ENCODE data around the gene GALNT2. TPM values are rescaled to one million over a fixed set of nuclear protein-coding genes. Genes with fewer than 3 reads are reported as not detected.

GALNT2 gene
- total RNA-seq, 1 experiment from 2014 or later: 62.2 TPM

DNA sequence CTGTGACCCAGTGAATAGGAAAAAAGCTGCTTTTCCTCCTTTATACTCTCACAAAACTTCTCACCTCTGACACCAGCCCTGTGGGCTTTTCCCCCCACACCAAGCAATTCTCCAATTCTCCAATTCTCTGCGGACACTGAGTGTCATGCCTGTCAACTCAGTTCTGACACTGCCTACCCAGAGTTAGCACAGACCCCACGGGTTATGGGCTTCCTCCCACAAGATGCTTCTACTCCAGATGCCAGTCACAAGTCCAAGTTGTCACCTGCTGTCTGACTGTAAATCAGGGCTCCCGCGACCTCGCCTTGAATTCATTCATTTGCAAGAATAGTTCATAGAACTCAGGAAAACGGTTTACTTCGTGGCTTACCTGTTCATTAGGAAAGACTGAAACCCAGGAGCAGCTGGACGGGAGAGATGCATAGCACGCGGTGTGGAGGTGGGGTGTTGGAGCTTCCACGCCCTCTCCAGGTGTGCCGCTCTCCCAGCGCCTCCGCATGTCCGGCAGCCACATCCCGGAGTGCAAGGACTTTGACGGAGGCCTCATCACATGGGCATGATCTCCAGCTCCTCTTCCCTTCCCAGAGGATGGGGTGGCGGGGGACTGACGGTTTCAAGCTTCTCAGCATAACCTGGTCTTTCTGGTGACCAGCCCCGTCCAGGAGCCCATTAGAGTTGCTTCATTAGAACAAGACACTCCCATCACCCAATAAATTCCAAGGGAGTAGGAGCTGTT is 204.4 kb downstream of the GALNT2 start:
- H3K36me3 ChIP-seq (ENCODE audit: control insufficient read depth, insufficient read depth, low read length): peaks cover 2% of the 10 kb centered on the region
- peaks cover 13% of the 10 kb centered on the region; the same call in 1 of the 2 replicates for H3K4me1 ChIP-seq
- no peaks in the 10 kb centered on the region for H3K9me3 Mint-ChIP-seq (ENCODE audit: unreplicated experiment)
- DNase-seq: no peak
- intact Hi-C loops (cut with micrococcal nuclease; ENCODE audit: unreplicated experiment): no loop called here
- H3K9me3 ChIP-seq: no peaks in the 10 kb centered on the region
- H3K4me3 ChIP-seq (ENCODE audit: low read depth, low read length): no peak overlapping the region
- peaks cover 16% of the 10 kb centered on the region for H3K4me1 Mint-ChIP-seq (ENCODE audit: low read depth, unreplicated experiment)
- POLR2A ChIA-PET: no interaction called here
- peaks cover 8% of the 10 kb centered on the region for H3K36me3 Mint-ChIP-seq (ENCODE audit: insufficient read depth, unreplicated experiment)
- H3K27me3 ChIP-seq (replicated peaks; ENCODE audit: control insufficient read depth, insufficient read depth, low read length): no peaks in the 10 kb centered on the region
- H3K27ac Mint-ChIP-seq (ENCODE audit: unreplicated experiment): no peak overlapping the region
- no peaks in the 10 kb centered on the region for H3K27me3 Mint-ChIP-seq (ENCODE audit: insufficient read depth, unreplicated experiment)
- H3K4me3 Mint-ChIP-seq (ENCODE audit: unreplicated experiment): no peak overlapping the region
- CTCF ChIA-PET: no interaction called here
- TF ChIP-seq CTCF (IDR thresholded peaks at IDR 0.05; ENCODE audit: insufficient read depth in 1 of 2, low read depth in 1 of 2, low read length in 1 of 2, severe bottlenecking in 1 of 2, unreplicated experiment in 1 of 2): no peak
- BruUV-seq (replicated peaks): no TSS peak

DNA sequence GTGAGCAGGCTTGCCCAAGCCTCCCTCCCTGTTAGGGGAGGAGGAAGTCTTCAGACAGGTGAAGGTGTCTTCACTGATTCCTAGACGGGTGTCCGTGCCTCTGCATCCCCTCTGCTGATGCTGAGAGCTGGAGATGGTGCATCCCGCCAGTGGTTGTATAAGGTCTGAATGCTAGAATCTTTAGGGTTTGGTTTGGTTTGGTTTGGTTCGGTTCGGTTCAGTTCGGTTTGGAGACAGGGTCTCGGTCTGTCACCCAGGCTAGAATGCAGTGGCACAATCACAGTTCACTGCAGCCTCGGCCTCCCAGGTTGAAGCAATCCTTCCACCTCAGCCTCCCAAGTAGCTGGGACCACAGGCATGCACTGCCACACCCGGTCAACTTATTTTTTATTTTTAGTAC is 205.5 kb downstream of the GALNT2 start:
- Mint-ChIP-seq H3K4me1 (ENCODE audit: low read depth, unreplicated experiment) (peaks cover 7% of the 10 kb centered on the region), H3K27me3 (ENCODE audit: insufficient read depth, unreplicated experiment) (no peaks in the 10 kb centered on the region), H3K36me3 (ENCODE audit: insufficient read depth, unreplicated experiment) (peaks cover 10% of the 10 kb centered on the region), H3K4me3 (ENCODE audit: unreplicated experiment) (no peak overlapping the region), H3K9me3 (ENCODE audit: unreplicated experiment) (no peaks in the 10 kb centered on the region), H3K27ac (ENCODE audit: unreplicated experiment) (no peak overlapping the region)
- no peaks in the 10 kb centered on the region for H3K9me3 ChIP-seq
- H3K27me3 ChIP-seq (replicated peaks; ENCODE audit: control insufficient read depth, insufficient read depth, low read length): no peaks in the 10 kb centered on the region
- H3K4me1 ChIP-seq: peaks cover 12% of the 10 kb centered on the region; the same call in 1 of the 2 replicates
- BruUV-seq (replicated peaks): no TSS peak
- no peak overlapping the region for H3K4me3 ChIP-seq (ENCODE audit: low read depth, low read length)
- no peak for TF ChIP-seq CTCF (IDR thresholded peaks at IDR 0.05; ENCODE audit: insufficient read depth in 1 of 2, low read depth in 1 of 2, low read length in 1 of 2, severe bottlenecking in 1 of 2, unreplicated experiment in 1 of 2)
- CTCF ChIA-PET: no interaction called here
- intact Hi-C loops (cut with micrococcal nuclease; ENCODE audit: unreplicated experiment): no loop called here
- H3K36me3 ChIP-seq (ENCODE audit: control insufficient read depth, insufficient read depth, low read length): no peaks in the 10 kb centered on the region; the same call in 1 of the 2 replicates
- no peak for DNase-seq
- POLR2A ChIA-PET: no interaction called here

GRCh38 chr1:230273141-230273710 is 206.2 kb downstream of the GALNT2 start:
- Mint-ChIP-seq H3K4me3 (ENCODE audit: unreplicated experiment) (no peak overlapping the region), H3K27me3 (ENCODE audit: insufficient read depth, unreplicated experiment) (no peaks in the 10 kb centered on the region), H3K27ac (ENCODE audit: unreplicated experiment) (peak overlapping the region; percentile 68), H3K9me3 (ENCODE audit: unreplicated experiment) (no peaks in the 10 kb centered on the region), H3K4me1 (ENCODE audit: low read depth, unreplicated experiment) (peaks cover under 1% of the 10 kb centered on the region), H3K36me3 (ENCODE audit: insufficient read depth, unreplicated experiment) (peaks cover 10% of the 10 kb centered on the region)
- DNase-seq: peak in 1 of 2 experiments; percentile 14
- ChIA-PET POLR2A (no interaction called here), CTCF (no interaction called here)
- H3K9me3 ChIP-seq: no peaks in the 10 kb centered on the region
- peaks cover 6% of the 10 kb centered on the region; the same call in 1 of the 2 replicates for H3K4me1 ChIP-seq
- intact Hi-C loops (cut with micrococcal nuclease; ENCODE audit: unreplicated experiment): no loop called here
- H3K27me3 ChIP-seq (replicated peaks; ENCODE audit: control insufficient read depth, insufficient read depth, low read length): no peaks in the 10 kb centered on the region
- TF ChIP-seq CTCF (IDR thresholded peaks at IDR 0.05; ENCODE audit: insufficient read depth in 1 of 2, low read depth in 1 of 2, low read length in 1 of 2, severe bottlenecking in 1 of 2, unreplicated experiment in 1 of 2): no peak
- H3K4me3 ChIP-seq (ENCODE audit: low read depth, low read length): no peak overlapping the region
- no TSS peak for BruUV-seq (replicated peaks)
- H3K36me3 ChIP-seq (ENCODE audit: control insufficient read depth, insufficient read depth, low read length): no peaks in the 10 kb centered on the region; the same call in 1 of the 2 replicates
